SK-N-SH treated with all-trans-retinoic acid at 6 μM for 48 hours (cell line): ENCODE data around the gene CCL27.
A peak's percentile ranks its signal among the peaks of the same experiment; 100 is the strongest.

ENCODE experiments used
- ATAC-seq: fragments of 200-7000 bp; cut with Tn5 transposase; 3 replicates; pipeline ENCODE4 v1.9.1; 2020; ENCODE audit warnings: mild to moderate bottlenecking, moderate library complexity
- ARNTL ChIP-seq: fragments of 450-650 bp; formaldehyde crosslinking; IDR thresholded peaks from 2 replicates; pipeline ENCODE4 v1.5.0; 2020; ENCODE audit warnings: low read depth, mild to moderate bottlenecking, moderate library complexity, borderline replicate concordance
- BACH2 ChIP-seq: fragments of 250-450 bp; sonication (Bioruptor Pico); IDR thresholded peaks from 2 replicates; pipeline ENCODE4 v1.9.0; 2021; ENCODE audit warnings: mild to moderate bottlenecking, borderline replicate concordance
- CREB5 ChIP-seq: fragments of 250-450 bp; sonication (Bioruptor Pico); IDR thresholded peaks from 2 replicates; pipeline ENCODE4 v1.5.1; 2020; ENCODE audit warnings: low read depth, mild to moderate bottlenecking, moderate library complexity
- ESRRG ChIP-seq: fragments of 250-450 bp; sonication (Bioruptor Pico); IDR thresholded peaks from 2 replicates; pipeline ENCODE4 v1.6.1; 2021; ENCODE audit warnings: mild to moderate bottlenecking
- GLIS3 ChIP-seq: fragments of 250-450 bp; sonication (Bioruptor Pico); IDR thresholded peaks from 2 replicates; pipeline ENCODE4 v1.5.0; 2020; ENCODE audit warnings: mild to moderate bottlenecking, moderate library complexity
- ISL1 ChIP-seq: fragments of 250-450 bp; sonication (Bioruptor Pico); IDR thresholded peaks from 2 replicates; pipeline ENCODE4 v2.1.2; 2022; ENCODE audit warnings: mild to moderate bottlenecking, moderate library complexity
- OSR1 ChIP-seq: fragments of 250-450 bp; sonication (Bioruptor Pico); IDR thresholded peaks from 2 replicates; pipeline ENCODE4 v1.8.0; 2022; ENCODE audit warnings: moderate library complexity, mild to moderate bottlenecking, inconsistent platforms
- PATZ1 ChIP-seq: fragments of 250-450 bp; sonication (Bioruptor Pico); IDR thresholded peaks from 2 replicates; pipeline ENCODE4 v1.8.0; 2020; ENCODE audit warnings: mild to moderate bottlenecking, moderate library complexity, borderline replicate concordance
- POU6F1 ChIP-seq: fragments of 250-450 bp; sonication (Bioruptor Pico); IDR thresholded peaks from 2 replicates; pipeline ENCODE4 v1.8.0; 2021; ENCODE audit warnings: low read depth, mild to moderate bottlenecking, moderate library complexity, borderline replicate concordance
- PPARA ChIP-seq: fragments of 250-450 bp; sonication (Bioruptor Pico); IDR thresholded peaks from 2 replicates; pipeline ENCODE4 v1.5.0; 2020; ENCODE audit warnings: mild to moderate bottlenecking, borderline replicate concordance
- RARB ChIP-seq: fragments of 250-450 bp; sonication (Bioruptor Pico); IDR thresholded peaks from 2 replicates; pipeline ENCODE4 v1.8.0; 2021; ENCODE audit warnings: mild to moderate bottlenecking, moderate library complexity
- SNAI2 ChIP-seq: fragments of 250-450 bp; sonication (Bioruptor Pico); IDR thresholded peaks from 2 replicates; pipeline ENCODE4 v1.5.0; 2020; ENCODE audit warnings: mild to moderate bottlenecking, moderate library complexity
- TCF4 ChIP-seq: fragments of 250-450 bp; sonication (Bioruptor Pico); IDR thresholded peaks from 2 replicates; pipeline ENCODE4 v1.8.0; 2021; ENCODE audit warnings: mild to moderate bottlenecking, moderate library complexity, borderline replicate concordance
- ZC3H10 ChIP-seq: fragments of 250-450 bp; sonication (Bioruptor Pico); IDR thresholded peaks from 2 replicates; pipeline ENCODE4 v1.5.1; 2021; ENCODE audit warnings: mild to moderate bottlenecking, moderate library complexity
- ZFP3 ChIP-seq: fragments of 250-450 bp; sonication (Bioruptor Pico); IDR thresholded peaks from 2 replicates; pipeline ENCODE4 v1.5.0; 2020; ENCODE audit warnings: mild to moderate bottlenecking, moderate library complexity
- ZFP30 ChIP-seq: fragments of 450-650 bp; formaldehyde crosslinking; IDR thresholded peaks from 2 replicates; pipeline ENCODE4 v1.5.0; 2022; ENCODE audit warnings: mild to moderate bottlenecking, moderate library complexity
- ZNF565 ChIP-seq: fragments of 450-650 bp; formaldehyde crosslinking; conservative IDR thresholded peaks from 2 replicates; pipeline ENCODE4 v1.5.0; 2020; ENCODE audit warnings: low read depth, mild to moderate bottlenecking, moderate library complexity
- ZNF70 ChIP-seq: fragments of 450-650 bp; formaldehyde crosslinking; IDR thresholded peaks from 2 replicates; pipeline ENCODE4 v1.5.0; 2020; ENCODE audit warnings: mild to moderate bottlenecking, moderate library complexity
- ZNF8 ChIP-seq: fragments of 450-650 bp; formaldehyde crosslinking; IDR thresholded peaks from 2 replicates; pipeline ENCODE4 v1.5.0; 2020; ENCODE audit warnings: mild to moderate bottlenecking, moderate library complexity

CCL27 gene

GRCh38 chr9:34662526-34663302, at the start of gene CCL27:
CCL27 (minus strand) TSS chr9:34662657; CDS start chr9:34662633, 24 bp downstream.
- TF ChIP-seq ZNF565 (CRISPR knock-in tag) (no peak), POU6F1 (CRISPR knock-in tag) (no peak), TCF4 (CRISPR knock-in tag) (no peak), GLIS3 (CRISPR knock-in tag) (no peak), CREB5 (CRISPR knock-in tag) (no peak), ARNTL (CRISPR knock-in tag) (no peak), BACH2 (CRISPR knock-in tag) (no peak), ZFP30 (CRISPR knock-in tag) (no peak), ZFP3 (CRISPR knock-in tag) (no peak), SNAI2 (CRISPR knock-in tag) (no peak), PPARA (no peak), OSR1 (CRISPR knock-in tag) (no peak), ZNF8 (no peak), ZC3H10 (no peak), ZNF70 (CRISPR knock-in tag) (no peak)
- no peak for ATAC-seq

GRCh38 chr9:34712140-34712539, 49.7 kb upstream of the CCL27 start:
- TF ChIP-seq ESRRG (no peak), ISL1 (CRISPR knock-in tag) (no peak), TCF4 (CRISPR knock-in tag) (no peak), RARB (no peak), PATZ1 (CRISPR knock-in tag) (no peak), CREB5 (CRISPR knock-in tag) (no peak), OSR1 (CRISPR knock-in tag) (no peak), GLIS3 (CRISPR knock-in tag) (no peak), PPARA (no peak), ARNTL (CRISPR knock-in tag) (no peak)
- ATAC-seq, result no peak

GRCh38 chr9:34710023-34710422, 47.6 kb upstream of the CCL27 start, which contains the start of gene CCL21:
CCL21 (minus strand) TSS chr9:34710136; CDS start chr9:34710066, 70 bp downstream.
- TF ChIP-seq ISL1 (CRISPR knock-in tag) (peak; percentile 20; the same call in 1 of the 2 replicates), PATZ1 (CRISPR knock-in tag) (no peak), ZFP30 (CRISPR knock-in tag) (no peak)
- TF ChIP-seq, all 23 proteins: peak for 1
- ATAC-seq, result no peak
